GM21723 (cell line): Measurements from ENCODE around the gene NUMA1.

Source experiments
- ATAC-seq: cut with Tn5 transposase; IDR thresholded peaks from one replicate; pipeline ENCODE4 v1.9.1; 2021; ENCODE audit warnings: mild to moderate bottlenecking, moderate library complexity; ENCODE audit not compliant: unreplicated experiment

The NUMA1 gene

DNA sequence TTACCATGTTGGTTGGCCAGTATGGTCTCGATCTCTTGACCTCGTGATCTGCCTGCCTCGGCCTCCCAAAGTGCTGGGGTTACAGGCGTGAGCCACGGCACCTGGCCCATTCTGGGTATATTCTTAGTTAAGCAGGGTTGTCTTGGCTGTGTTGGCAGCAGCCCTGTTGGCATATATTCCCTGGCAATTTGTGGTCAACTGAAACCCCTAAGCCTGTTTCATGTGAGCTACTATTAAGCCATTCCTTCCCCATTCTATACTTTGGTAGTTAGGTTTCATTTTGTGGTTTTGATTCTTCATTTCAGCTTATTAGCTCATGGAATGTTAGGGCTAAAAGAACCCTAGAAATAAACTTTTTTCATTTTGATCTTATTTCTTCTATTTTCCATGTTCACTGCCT lies 103.8 kb downstream of the NUMA1 start:
- no peak for ATAC-seq

DNA sequence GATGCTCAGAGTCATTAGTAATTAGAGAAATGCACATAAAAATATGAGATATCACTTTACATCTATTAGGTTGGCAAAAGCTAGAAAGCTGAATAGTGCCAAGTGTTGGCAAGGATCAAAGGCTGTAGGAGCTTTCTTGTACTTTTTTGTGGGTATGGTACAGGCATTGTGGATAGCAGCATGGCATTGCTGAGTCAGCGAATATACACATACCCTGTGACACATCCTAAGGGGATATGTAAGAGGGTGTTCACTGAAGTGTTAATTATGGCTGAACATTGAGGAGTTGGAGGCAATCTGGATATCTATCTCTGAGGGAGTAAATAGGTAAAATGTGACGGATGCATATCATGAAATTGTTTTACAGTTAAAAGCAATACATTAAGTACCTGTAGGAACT lies 108.7 kb downstream of the NUMA1 start:
- ATAC-seq: no peak

DNA sequence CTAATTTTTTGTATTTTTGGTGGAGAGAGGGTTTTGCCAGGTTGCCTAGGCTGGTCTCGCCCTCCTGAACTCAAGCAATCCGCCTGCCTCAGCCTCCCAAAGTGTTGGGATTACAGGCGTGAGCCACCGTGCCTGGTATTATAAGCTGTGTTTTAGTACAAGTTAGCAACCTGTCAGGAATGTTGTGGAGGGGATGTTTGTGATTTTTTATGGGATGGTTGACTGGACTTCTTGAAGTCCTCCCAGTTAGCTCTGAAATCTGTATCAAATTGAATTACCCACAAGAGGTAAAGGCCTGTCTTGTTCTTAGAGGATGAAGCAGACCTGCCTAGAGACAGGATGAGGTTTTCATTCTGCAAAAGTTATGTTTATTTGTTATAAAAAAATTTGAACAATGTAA lies 115.7 kb downstream of the NUMA1 start:
- ATAC-seq: no peak

DNA sequence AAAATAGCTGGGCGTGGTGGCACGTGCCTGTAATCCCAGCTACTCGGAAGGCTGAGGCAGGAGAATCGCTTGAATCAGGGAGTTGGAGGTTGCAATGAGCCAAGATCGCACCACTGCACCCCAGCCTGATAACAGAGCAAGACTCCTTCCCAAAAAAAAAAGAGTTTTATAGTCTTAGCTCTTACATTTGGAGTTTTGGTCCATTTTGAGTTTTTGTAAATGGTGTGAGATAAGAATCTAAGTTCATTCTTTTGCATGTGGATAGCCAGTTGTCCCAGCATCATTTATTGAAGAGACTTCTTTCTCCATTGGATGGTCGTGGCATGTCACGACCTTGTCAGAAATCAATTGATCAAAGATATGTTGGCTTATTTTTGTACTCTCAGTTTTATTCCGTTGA lies 116.9 kb downstream of the NUMA1 start:
- ATAC-seq: no peak

DNA sequence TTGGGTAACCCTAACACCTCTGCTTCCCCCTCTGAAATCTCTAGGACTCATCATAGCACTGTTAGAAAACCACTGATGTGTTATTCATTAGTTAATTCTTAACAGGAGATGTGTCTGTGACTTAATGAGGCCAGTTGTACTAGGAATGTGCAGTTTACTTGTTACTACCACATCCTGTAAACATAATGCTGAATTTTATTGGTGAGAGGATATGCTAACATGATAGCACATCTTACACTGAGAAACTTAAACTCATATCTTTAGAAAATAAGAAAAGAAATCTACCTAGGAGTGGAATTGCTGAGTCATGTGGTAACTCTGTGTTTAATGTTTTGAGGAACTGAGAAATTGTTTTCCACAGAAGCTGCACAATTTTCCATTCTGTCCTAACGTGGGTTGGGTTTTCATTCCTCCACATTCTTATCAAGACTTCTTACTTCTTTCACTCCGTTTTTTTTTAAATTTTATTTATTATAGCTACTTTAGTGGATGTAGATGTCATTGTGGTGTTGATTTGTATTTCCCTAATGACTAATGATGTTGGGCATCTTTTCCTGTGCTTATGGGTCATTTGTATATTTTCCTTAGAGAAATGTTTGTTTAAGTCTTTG lies 117.8 kb downstream of the NUMA1 start:
- peak; percentile 78 for ATAC-seq

DNA sequence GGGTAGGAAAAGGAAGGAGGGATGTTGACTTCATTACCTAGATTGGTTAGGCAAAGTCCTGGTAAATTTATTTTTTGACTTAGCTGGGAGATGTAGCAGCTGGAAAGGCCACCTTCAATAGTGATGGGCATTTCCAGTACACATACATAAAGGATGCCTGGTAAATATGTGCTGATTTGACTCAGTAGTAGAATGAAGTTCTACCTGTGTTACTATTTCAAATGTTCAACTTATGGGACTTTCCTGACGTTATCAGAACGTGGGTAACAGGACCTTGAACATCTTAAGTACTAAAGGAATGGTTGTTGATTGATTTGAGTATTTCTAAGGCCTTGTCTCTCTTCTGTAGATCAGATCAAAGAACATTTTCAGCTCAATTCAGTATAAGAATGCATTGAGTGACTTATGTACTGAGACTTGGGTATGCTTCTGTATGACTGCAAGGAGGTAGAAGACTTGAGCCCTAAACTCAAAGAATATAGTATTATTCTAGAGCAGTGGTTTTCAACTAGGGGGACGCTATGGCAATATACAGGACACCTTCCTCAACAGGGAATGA lies 124.4 kb downstream of the NUMA1 start:
- ATAC-seq: no peak
